ENCODE data around the gene PRSS3. TPM values are rescaled to one million over a fixed set of nuclear protein-coding genes. Genes with fewer than 3 reads are reported as not detected.
A peak's percentile ranks its signal among the peaks of the same experiment; 100 is the strongest.
"Not testable (repeated sequence)": the region's sequence is repeated elsewhere in the genome, so short reads cannot be mapped to it uniquely, and the experiment has no call there.

PRSS3 gene
- total RNA-seq, 1 experiment from 2014 or later, result 66.3 TPM

DNA sequence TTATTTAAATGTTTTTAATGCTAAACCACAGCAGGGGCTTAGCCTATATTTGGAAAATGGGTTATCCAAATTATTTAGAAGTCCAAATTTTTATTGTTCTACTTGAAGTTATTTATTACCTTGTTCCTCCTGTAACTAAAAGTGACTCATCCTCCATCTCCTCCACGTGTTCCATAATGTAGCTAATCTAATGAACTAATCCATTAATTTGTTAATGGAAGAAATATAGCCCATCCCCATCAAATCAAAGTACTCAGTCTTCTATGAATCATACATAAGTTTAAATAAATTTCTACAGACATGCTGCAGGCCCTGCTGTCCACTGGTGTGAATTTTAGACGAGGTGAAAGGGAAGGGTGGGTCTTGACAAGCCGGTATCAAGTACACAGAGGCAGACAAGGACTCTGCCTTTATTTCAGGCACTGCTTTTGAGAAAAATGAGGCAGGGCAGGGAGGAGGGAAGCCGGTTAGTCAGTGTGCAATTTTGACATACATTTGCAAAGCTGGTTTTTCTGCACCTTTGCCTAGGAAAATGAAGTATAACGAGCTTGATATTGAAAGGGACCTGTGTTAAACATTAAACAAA lies 21.2 kb upstream of the PRSS3 start:
- intact Hi-C loops (cut with micrococcal nuclease); POLR2A ChIA-PET; CTCF ChIA-PET; H3K27me3 ChIP-seq (ENCODE audit: insufficient read depth, low read length); H4K20me1 ChIP-seq (ENCODE audit: insufficient read depth); H3K36me3 ChIP-seq (ENCODE audit: control insufficient read depth in 1 of 2, insufficient read depth in 2 of 2, low read length in 2 of 2); H3K9me3 ChIP-seq (ENCODE audit: control insufficient read depth in 1 of 2, insufficient read depth in 1 of 2, low read depth in 1 of 2, low read length in 2 of 2); H2AFZ ChIP-seq (ENCODE audit: low read depth, low read length, poor library complexity, severe bottlenecking); H3K79me2 ChIP-seq (ENCODE audit: insufficient read depth, low read length); DNase-seq (ENCODE audit: low read depth, low spot score); BruUV-seq (replicated peaks); H3K4me3 ChIP-seq (replicated peaks in 1 of 2; ENCODE audit: low read depth in 1 of 2, low read length in 2 of 2); RAD21 ChIA-PET (ENCODE audit: low non-redundant PET in 1 of 2, low total read pairs in 2 of 2, uncharacterized antibody in 2 of 2, unreplicated experiment in 2 of 2); H3K9me2 ChIP-seq (ENCODE audit: insufficient read depth): not testable (repeated sequence)
- Histone ChIP-seq H3K9ac (ENCODE audit: low read length) (peak overlapping the region; percentile 19; the same call in 1 of the 2 replicates), H3K27ac (ENCODE audit: low read depth, low read length) (peak overlapping the region; percentile 7; the same call in 1 of the 2 replicates), H3K4me2 (ENCODE audit: low read length) (peak overlapping the region; percentile 60), H3K4me1 (ENCODE audit: control insufficient read depth in 1 of 2, insufficient read depth in 2 of 2, low read length in 2 of 2) (peaks cover 19 to 64% of the 10 kb centered on the region in 2 experiments)
- TF ChIP-seq, protein P1, sequence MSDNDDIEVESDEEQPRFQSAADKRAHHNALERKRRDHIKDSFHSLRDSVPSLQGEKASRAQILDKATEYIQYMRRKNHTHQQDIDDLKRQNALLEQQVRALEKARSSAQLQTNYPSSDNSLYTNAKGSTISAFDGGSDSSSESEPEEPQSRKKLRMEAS (IDR thresholded peaks at IDR 0.05), result peak; percentile 35; the same call in 1 of the 2 replicates
- TF ChIP-seq CBX3 (IDR thresholded peaks at IDR 0.05; ENCODE audit: low read depth) (0 out of 2 replicates have a peak, but pooled peaks have one; percentile 18), FOSL1 (IDR thresholded peaks at IDR 0.05; ENCODE audit: low read depth) (peak; percentile 34; the same call in 1 of the 2 replicates)
- ATAC-seq, result peak; percentile 37; the same call in 1 of the 2 replicates

DNA sequence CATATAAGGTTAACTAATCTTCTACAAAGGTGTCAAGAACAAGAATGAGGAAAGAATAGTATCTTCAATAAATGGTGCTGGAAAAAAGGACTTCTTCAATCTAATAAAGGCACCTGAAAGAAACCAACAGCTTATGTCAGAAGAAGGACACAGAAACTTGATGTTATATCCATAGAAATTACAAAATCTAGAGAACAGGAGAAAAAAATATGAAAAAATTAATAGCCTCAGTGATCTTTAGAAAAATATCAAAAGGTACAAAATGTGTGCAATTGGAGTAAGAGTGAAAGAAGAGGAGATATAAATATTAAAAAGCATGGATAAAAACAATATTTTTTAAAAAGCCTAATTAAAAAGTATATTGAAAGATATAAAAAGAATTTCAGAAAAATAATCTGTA lies 18.8 kb upstream of the PRSS3 start:
- ATAC-seq, result no peak
- Histone ChIP-seq H3K27ac (ENCODE audit: low read depth, low read length) (no peak overlapping the region), H3K4me2 (ENCODE audit: low read length) (no peak overlapping the region), H2AFZ (ENCODE audit: low read depth, low read length, poor library complexity, severe bottlenecking) (no peak overlapping the region), H3K36me3 (ENCODE audit: control insufficient read depth in 1 of 2, insufficient read depth in 2 of 2, low read length in 2 of 2) (no peaks in the 10 kb centered on the region), H3K9me2 (ENCODE audit: insufficient read depth) (no peaks in the 10 kb centered on the region), H3K9me3 (ENCODE audit: control insufficient read depth in 1 of 2, insufficient read depth in 1 of 2, low read depth in 1 of 2, low read length in 2 of 2) (no peaks in the 10 kb centered on the region), H3K4me1 (ENCODE audit: control insufficient read depth in 1 of 2, insufficient read depth in 2 of 2, low read length in 2 of 2) (peaks cover 4 to 46% of the 10 kb centered on the region in 2 experiments; a peak in 3 of 4 replicates), H3K4me3 (replicated peaks in 1 of 2; ENCODE audit: low read depth in 1 of 2, low read length in 2 of 2) (no peak overlapping the region), H3K27me3 (ENCODE audit: insufficient read depth, low read length) (no peaks in the 10 kb centered on the region), H3K79me2 (ENCODE audit: insufficient read depth, low read length) (peaks cover 3% of the 10 kb centered on the region; the same call in 1 of the 2 replicates), H3K9ac (ENCODE audit: low read length) (no peak overlapping the region), H4K20me1 (ENCODE audit: insufficient read depth) (no peaks in the 10 kb centered on the region)
- no peak for DNase-seq (ENCODE audit: low read depth, low spot score)
- CTCF ChIA-PET, result interaction anchor here (0.8 kb wide), 1 partner anchor 10 kb away, joined by 3 read pairs; no protein-coding TSS in a partner anchor
- POLR2A ChIA-PET, result interaction anchor here (1.5 kb wide), 1 partner anchor 26 kb away, joined by 5 read pairs; no protein-coding TSS in a partner anchor
- TF ChIP-seq CEBPB (IDR thresholded peaks at IDR 0.05; ENCODE audit: low read depth) (no peak), SIN3A (IDR thresholded peaks at IDR 0.05; ENCODE audit: low read depth) (no peak), RAD21 (IDR thresholded peaks at IDR 0.05; ENCODE audit: low read depth) (no peak), FOSL1 (IDR thresholded peaks at IDR 0.05; ENCODE audit: low read depth) (no peak), POLR2A (IDR thresholded peaks at IDR 0.05; ENCODE audit: borderline replicate concordance, extremely low read depth, insufficient read depth, insufficient read length) (no peak)
- TF ChIP-seq, protein P1 (IDR thresholded peaks at IDR 0.05), result no peak
- TF ChIP-seq, protein P2, sequence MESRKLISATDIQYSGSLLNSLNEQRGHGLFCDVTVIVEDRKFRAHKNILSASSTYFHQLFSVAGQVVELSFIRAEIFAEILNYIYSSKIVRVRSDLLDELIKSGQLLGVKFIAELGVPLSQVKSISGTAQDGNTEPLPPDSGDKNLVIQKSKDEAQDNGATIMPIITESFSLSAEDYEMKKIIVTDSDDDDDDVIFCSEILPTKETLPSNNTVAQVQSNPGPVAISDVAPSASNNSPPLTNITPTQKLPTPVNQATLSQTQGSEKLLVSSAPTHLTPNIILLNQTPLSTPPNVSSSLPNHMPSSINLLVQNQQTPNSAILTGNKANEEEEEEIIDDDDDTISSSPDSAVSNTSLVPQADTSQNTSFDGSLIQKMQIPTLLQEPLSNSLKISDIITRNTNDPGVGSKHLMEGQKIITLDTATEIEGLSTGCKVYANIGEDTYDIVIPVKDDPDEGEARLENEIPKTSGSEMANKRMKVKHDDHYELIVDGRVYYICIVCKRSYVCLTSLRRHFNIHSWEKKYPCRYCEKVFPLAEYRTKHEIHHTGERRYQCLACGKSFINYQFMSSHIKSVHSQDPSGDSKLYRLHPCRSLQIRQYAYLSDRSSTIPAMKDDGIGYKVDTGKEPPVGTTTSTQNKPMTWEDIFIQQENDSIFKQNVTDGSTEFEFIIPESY (IDR thresholded peaks at IDR 0.05; ENCODE audit: extremely low read depth, insufficient replicate concordance, low read length), result no peak
- RAD21 ChIA-PET (ENCODE audit: low non-redundant PET in 1 of 2, low total read pairs in 2 of 2, uncharacterized antibody in 2 of 2, unreplicated experiment in 2 of 2), result interaction anchor here in 1 of 2 experiments (0.6 kb wide), 1 partner anchor 39 kb away, joined by 3 read pairs; no protein-coding TSS in a partner anchor
- intact Hi-C loops (cut with micrococcal nuclease), result no loop called here
- BruUV-seq (replicated peaks), result no TSS peak
